ENCODE data around the gene CLDN20. TPM values are rescaled to one million over a fixed set of nuclear protein-coding genes. Genes with fewer than 3 reads are reported as not detected.

The CLDN20 gene
- total and polyA plus RNA-seq, 10 of the 15 experiments (the other 5 are each of a cell fraction or from before 2014, with no cell fraction given): 0.13 to 0.23 TPM; not detected in 8

GRCh38 chr6:155247618-155248007 lies 16.2 kb upstream of the CLDN20 start:
- no peak for TF ChIP-seq FOXM1 (IDR thresholded peaks at IDR 0.05; ENCODE audit: low read depth, low read length)
- no peak for TF ChIP-seq BACH1 (IDR thresholded peaks at IDR 0.05; ENCODE audit: borderline replicate concordance)
- TF ChIP-seq ZBED1 (IDR thresholded peaks at IDR 0.05; ENCODE audit: borderline replicate concordance): no peak
- TF ChIP-seq DPF2 (IDR thresholded peaks at IDR 0.05): no peak

More at GRCh38 chr6:155247618-155248007, 16.2 kb upstream of the CLDN20 start:
- H3K79me2 ChIP-seq (ENCODE audit: control insufficient read depth, insufficient read depth, low read length): no peaks in the 10 kb centered on the region
- H3K9me3 ChIP-seq (replicated peaks; ENCODE audit: control insufficient read depth, insufficient read depth, low read length): no peaks in the 10 kb centered on the region
- no peaks in the 10 kb centered on the region for H3K27me3 ChIP-seq (replicated peaks in 1 of 2; ENCODE audit: control insufficient read depth in 2 of 2, insufficient read depth in 2 of 2, low read length in 1 of 2)
- FAIRE-seq (no peak), ATAC-seq (no peak), DNase-seq (ENCODE audit: low read depth, low spot score) (no peak)
- no peak overlapping the region for H2AFZ ChIP-seq (ENCODE audit: control insufficient read depth, low read depth, low read length)
- H3K4me2 ChIP-seq (ENCODE audit: control insufficient read depth, insufficient read depth): no peak overlapping the region
- H3K27ac ChIP-seq (ENCODE audit: control insufficient read depth, insufficient read depth): no peak overlapping the region
- H3K4me3 ChIP-seq: no peak overlapping the region
- no peaks in the 10 kb centered on the region for H4K20me1 ChIP-seq (ENCODE audit: control insufficient read depth, insufficient read depth)
- no TSS peak for BruUV-seq (replicated peaks)
- H3K36me3 ChIP-seq (ENCODE audit: control insufficient read depth in 2 of 2, insufficient read depth in 2 of 2, low read length in 1 of 2): peaks cover 9 to 12% of the 10 kb centered on the region in 2 experiments
- ChIA-PET POLR2A (interaction anchor here (0.5 to 1.4 kb wide), 3 partner anchors 62 to 193 kb away, joined by 3 to 8 read pairs (median 6); no protein-coding TSS in a partner anchor), CTCF (interaction anchor here (0.7 to 8.5 kb wide), 25 partner anchors 9 to 573 kb away, joined by 3 to 228 read pairs (median 5); partner anchors contain the start of gene CLDN20), RAD21 (ENCODE audit: unreplicated experiment) (interaction anchor here (1.0 to 10.1 kb wide), 16 partner anchors 11 to 573 kb away, joined by 3 to 178 read pairs (median 6); no protein-coding TSS in a partner anchor), SMC1A (ENCODE audit: uncharacterized antibody, unreplicated experiment) (interaction anchor here (0.6 to 11.0 kb wide), 28 partner anchors 8 to 574 kb away, joined by 3 to 224 read pairs (median 6); partner anchors contain the start of genes CLDN20 and TFB1M)
- no peak overlapping the region for H3K9ac ChIP-seq (ENCODE audit: control insufficient read depth, insufficient read depth, low read length)
- intact Hi-C loops (cut with micrococcal nuclease; ENCODE audit: unreplicated experiment): loop anchor here (1.0 to 10.0 kb wide), 4 partner anchors 70 to 570 kb away; no protein-coding TSS in a partner anchor
- in situ Hi-C loops (cut with MboI): no loop called here
- peaks cover 4% of the 10 kb centered on the region; the same call in 1 of the 2 replicates for H3K4me1 ChIP-seq (ENCODE audit: control insufficient read depth, insufficient read depth, low read length)
- 97% methylated on average over 5 of the region's 5 CpGs for WGBS (ENCODE audit: insufficient coverage, insufficient replicate concordance, low lambda C conversion rate, missing lambda C conversion rate)

Data from GM12878 (cell line).